GM08714 (cell line): Measurements from ENCODE around the gene TAF6L.
"Not testable (repeated sequence)": the region's sequence is repeated elsewhere in the genome, so short reads cannot be mapped to it uniquely, and the experiment has no call there.

Source experiments
- H3K4me3 ChIP-seq: fragments of 200-500 bp; sonication (Bioruptor generic); 2 replicates; pipeline ENCODE4 v1.5.1; 2014; ENCODE audit warnings: mild to moderate bottlenecking, low read length, inconsistent platforms
- ZNF274 ChIP-seq: IDR thresholded peaks from 2 replicates; pipeline ENCODE4 v1.6.1; 2012; ENCODE audit warnings: mild to moderate bottlenecking, low read depth, low read length

TAF6L gene

DNA sequence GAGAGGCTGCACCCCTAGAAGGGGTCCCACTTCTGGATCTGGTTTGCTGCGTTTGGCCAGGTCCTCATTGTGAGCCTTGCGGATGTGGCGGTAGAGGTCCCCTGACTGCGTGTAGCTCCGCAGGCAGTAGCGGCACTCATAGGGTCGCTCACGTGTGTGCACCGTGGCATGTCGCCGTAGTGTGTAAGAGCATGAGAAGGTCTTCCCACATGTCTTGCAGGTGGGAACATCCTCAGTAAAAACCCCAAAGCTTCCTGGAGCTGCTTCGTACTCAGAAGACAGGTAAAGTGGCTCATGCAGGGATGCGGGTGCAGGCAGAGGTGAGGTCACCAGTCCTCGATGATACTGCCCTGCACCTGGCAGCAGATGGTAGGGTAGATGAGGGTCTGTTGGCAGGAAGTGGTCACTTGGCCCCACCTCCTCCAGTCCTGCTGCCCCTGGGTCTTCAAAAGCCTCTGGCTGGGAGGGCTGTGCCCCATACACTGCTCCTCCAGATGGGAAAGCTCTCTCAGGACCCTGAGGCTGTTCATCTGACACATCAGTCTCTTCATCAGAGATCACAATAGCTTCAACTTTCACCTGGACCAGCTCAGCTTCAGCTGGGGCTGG is 18.9 kb upstream of the TAF6L start:
- no peak for TF ChIP-seq ZNF274
- H3K4me3 ChIP-seq, result no peak overlapping the region

DNA sequence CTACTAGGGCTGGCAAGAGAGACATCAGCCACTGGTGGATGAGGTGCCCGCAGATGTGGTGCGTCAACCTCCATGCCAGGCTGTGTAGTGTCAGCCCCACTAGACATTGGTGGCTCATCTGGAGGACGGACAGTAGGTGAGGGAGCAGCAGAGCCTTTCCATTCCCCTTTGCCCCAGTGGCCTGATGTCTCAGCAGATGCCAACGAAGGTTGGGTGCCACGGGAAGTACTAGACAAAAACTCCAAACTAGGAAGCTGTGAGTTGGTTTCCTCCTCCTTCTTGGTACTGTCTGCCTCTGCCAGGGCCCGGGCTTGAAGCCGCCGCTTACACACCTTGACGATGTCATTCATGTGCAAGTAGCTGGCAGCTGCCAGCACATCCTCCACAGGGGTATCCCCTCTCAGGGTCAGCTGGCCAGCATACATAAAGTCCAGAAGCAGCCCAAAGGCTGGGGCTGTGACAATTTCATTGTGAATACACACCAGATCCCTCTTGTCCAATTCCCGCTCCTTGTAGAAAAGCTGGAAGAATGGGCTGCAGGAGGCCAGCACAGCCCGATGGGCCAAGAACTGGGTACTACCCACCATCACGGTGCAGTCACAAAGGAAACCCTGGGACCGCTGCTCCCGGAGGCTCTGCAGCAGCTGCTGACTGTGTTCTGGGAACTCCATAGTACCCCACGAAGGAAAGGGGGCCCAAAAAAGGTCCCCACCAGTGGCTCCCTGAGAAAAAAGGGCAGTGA is 18.0 kb upstream of the TAF6L start:
- H3K4me3 ChIP-seq, result peak overlapping the region; percentile 49; the same call in 1 of the 2 replicates
- TF ChIP-seq ZNF274, result no peak

DNA sequence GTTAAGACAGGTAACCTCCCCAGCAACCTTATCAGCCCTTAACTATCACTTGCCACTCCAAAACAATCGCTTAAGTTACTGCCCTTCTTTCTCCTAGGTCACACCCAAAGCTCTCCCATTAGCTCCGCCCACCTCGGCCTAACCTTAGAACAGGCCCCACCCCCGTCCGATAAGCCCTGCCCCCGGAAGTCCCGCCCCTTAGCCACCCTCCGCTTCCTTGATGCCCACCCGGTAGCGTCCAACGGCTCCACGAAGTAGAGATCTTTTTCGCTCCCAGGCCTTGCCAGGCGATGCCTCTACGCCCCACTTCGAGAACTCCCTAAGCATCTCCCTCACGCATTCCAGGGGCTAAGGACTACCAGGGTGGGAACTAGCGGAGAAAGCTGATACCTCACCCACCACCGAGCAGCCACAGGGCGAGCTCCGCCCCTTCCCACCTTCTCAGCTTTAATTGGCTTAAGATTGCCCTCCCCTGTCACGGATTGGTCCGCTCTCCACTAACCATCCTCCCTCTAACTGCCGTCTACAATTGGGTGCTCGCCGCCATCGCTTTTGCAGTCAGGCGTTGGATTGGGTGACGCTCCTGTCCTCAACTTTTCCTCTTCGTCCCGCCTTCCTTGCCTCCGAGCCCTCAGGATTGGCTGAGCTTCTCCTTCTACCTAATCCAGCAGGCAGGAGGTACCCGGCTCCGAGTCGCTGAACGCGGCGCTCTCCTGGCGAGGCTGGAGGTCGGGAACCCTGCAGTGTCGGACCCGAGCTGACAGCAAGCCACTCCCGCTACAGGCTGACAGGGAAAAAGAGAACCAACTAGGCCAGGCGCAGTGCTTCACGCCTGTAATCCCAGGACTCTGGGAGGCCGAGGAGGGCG is 17.2 kb upstream of the TAF6L start, which contains the start of gene ZBTB3:
Gene ZBTB3 (minus strand): TSS at position 425 of the 868 bp plus-strand sequence. CDS start 496 bp downstream, outside the sequence.
- H3K4me3 ChIP-seq, result peak within 1 kb of the TSS; percentile 56; the same call in 1 of the 2 replicates
- no peak for TF ChIP-seq ZNF274

DNA sequence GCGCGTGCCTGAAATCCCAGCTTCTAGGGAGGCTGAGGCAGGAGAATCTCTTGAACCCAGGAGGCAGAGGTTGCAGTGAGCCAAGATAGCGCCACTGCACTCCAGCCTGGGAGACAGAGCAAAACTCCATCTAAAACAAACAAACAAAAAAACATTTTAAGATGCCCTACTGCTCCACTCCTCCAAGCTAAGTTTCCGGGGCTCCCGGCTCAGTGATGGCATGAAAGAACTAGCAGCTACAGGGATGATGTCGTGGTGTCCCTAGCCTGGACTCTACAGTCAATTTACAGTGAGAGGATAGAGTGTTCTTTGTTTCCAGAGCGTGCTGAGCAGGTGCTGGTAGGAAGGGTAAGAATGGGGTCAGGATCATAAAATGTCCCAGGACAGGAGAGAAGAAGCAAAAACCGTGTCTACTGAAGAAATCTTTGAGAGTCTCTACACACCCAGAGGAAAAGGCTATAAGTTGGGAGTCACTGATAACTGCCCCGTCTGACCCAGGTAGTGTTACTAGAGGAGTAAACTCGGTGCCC is 16.0 kb upstream of the TAF6L start:
- H3K4me3 ChIP-seq, result no peak overlapping the region
- no peak for TF ChIP-seq ZNF274

DNA sequence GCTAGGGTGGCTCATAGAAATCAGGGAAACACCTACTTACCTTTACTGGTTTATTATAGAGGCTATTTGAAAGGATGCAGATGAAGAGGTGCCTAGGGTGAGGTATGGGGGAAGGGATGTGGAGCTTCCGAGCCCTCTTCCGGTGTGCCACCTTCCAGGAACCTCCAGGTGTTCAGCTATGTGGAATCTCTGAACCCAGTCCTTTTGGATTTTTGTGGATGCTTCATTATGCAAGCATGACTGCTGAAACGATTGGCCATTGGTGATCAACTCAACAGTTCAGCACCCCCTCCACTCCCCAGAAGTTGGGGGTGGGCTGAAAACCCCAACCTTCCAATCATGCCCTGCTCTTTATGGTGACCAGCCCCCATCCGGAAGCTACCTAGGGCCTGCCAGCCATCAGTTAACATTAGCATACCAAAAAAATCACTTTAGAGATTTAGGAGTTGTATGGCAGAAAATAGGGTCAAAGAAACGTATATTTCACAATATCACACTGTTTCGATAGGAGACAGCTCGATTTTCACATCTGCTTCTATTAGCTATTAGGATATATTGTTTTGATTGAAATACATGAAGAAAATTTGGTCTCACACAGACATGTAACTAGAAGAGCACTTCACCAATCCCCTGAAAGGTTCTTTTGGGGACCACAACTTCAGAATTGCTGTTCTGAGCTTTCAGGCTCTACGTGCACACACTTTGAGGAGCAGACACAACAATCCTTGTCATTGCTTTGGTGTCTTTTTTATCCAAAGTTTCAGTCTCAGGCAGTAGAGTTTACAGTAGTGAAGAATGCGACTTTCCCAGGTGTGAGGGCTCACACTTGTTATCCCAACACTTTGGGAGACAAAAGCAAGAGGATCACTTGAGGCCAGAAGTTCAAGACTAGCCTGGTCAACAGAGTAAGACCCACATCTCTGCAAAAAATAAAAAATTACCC is 13.1 kb upstream of the TAF6L start:
- no peak overlapping the region for H3K4me3 ChIP-seq
- TF ChIP-seq ZNF274, result no peak

DNA sequence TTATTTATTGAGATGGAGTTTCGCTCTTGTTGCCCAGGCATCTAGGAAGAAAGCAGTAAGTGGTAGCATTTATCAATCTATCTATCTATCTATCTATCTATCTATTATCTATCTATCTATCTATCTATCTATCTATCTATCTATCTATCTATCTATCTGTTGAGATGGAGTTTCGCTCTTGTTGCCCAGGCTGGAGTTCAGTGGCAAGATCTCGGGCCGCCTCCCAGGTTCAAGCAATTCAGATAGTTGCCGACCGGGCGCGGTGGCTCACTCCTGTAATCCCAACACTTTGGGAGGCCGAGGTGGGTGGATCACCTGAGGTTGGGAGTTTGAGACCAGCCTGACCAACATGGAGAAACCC is 10.3 kb upstream of the TAF6L start:
- not testable (repeated sequence) for H3K4me3 ChIP-seq

DNA sequence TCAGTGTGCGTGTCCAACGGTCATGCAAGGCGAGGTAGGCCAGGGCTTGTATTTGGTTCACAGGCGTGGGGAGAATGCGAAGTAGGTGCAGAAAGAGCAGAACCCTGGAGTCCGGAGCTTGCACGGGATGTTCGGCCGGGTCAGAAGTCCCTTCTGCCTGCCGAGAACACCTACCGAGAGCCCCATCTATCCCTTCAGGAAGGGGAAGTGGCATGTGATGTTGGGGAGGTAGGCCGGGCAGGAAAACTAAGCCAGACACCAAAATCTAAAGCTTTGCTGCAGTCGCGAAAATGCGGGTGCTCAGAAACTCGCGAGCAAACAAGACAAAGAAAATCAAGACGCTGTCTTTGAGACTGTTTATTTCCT is 435 bp upstream of the TAF6L start:
- TF ChIP-seq ZNF274, result no peak
- peak overlapping the region; percentile 89; the same call in 1 of the 2 replicates for H3K4me3 ChIP-seq

DNA sequence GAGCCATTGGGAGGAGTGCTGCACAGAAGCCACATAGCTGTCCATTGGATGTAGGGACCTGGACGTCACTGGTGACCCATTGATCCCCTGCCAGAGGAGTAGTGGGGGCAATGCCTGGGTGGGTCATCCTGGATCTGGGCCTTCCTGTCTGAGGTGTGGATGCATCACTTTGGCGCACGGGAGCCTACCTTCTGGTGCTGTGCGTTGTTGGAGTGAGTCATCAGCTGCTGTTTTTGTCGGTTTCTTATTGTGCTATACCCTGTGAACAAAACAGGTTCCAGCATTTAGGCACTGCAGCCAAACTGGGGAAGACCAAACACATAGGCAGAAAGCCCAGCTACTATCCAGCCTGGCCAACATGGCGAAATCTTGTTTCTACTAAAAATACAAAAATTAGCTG is 3.2 kb downstream of the TAF6L start:
- no peak for TF ChIP-seq ZNF274
- H3K4me3 ChIP-seq, result no peak overlapping the region

DNA sequence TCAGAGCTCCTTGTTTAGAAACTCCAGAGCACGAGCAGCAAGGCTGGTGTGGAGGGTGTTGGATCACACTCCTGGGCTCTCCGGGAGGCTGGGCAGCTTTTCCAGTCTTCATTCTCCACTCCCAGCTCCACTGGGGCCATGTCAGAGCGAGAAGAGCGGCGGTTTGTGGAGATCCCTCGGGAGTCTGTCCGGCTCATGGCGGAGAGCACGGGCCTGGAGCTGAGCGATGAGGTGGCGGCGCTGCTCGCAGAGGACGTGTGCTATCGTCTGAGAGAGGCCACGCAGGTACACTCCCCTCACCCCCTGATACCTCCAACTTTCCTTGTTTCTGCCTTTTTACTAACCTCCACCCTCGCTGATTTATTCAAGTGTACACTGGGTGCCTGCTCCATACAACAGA is 4.5 kb downstream of the TAF6L start:
- H3K4me3 ChIP-seq, result no peak overlapping the region
- no peak for TF ChIP-seq ZNF274

DNA sequence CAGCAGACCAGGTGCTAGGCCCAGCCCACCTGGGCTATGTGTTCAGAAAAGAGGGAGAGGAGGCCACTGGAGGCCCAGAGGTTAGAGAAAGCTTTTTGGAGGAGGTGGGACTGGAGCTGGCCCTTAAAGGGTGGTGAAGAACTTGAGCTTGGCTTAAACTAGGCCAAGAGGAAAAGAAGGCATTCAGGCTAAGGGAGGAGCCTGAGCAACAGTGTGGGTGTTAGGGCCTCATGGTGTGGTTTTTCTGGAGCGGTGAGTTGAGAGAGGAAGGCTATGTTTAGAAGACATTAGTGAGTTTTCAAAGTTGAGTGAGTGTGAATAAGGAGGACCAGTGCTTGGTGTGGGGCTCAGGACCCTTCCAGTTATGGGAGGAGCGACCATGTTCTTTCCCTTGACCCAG is 6.2 kb downstream of the TAF6L start:
- H3K4me3 ChIP-seq, result no peak overlapping the region
- no peak for TF ChIP-seq ZNF274

DNA sequence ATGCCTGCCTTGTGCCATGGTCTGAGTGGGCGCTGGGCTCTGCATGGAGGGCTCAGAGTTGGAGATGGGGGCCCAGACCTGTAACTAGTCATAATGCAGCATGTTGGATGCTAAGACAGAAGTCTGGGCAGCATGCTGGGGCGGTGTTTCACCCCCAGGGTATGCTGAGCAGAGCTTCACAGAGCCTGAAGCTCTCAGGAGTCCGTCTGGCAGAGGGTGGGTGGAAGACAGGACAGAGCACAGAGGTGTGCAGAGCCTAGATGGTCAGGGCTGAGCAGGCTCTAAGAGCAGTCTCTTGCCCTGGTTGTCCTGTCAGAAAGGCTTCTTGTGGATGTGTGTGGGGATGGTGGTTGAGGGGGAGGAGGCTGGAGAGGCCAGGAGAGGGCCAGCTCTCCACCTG is 7.2 kb downstream of the TAF6L start:
- no peak for TF ChIP-seq ZNF274
- no peak overlapping the region for H3K4me3 ChIP-seq

DNA sequence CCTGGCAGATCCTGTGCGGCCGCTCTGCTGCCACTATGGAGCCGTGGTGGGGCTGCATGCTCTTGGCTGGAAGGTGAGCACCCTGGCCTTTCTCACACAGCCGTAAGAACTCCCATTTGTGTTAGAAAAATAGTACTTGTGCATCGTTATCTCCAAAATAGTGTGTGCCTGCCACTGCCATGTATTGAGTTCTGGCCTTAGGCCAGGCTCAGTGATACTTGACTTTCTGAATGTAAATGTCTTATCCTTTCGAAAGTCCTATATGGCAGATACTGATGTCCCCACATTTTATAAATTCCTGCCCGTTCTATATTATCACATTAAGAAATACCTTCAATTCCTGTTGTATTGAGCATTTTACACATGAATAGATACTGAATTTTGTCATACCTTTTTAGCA is 11.6 kb downstream of the TAF6L start:
- H3K4me3 ChIP-seq, result no peak overlapping the region
- no peak for TF ChIP-seq ZNF274

DNA sequence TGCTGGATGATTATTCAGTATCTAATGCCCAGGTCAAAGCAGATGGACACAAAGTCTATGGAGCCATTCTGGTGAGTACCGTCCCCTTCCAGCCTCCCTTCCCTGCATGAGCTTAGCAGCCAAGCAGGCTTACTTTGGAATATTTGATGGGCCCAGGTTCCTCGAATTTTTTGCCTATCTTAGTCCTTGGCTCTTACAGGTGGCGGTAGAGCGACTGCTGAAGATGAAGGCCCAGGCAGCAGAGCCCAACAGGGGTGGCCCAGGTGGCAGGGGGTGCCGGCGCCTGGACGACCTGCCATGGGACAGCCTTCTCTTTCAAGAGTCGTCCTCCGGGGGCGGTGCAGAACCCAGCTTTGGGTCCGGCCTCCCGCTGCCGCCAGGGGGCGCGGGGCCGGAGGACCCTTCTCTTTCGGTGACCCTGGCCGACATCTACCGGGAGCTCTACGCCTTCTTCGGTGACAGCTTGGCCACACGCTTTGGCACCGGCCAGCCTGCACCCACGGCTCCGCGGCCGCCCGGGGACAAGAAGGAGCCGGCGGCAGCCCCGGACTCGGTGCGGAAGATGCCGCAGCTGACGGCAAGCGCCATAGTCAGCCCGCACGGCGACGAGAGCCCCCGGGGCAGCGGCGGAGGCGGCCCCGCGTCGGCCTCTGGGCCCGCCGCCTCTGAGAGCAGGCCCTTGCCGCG is 15.3 kb downstream of the TAF6L start:
- TF ChIP-seq ZNF274, result no peak
- peak overlapping the region; percentile 69 for H3K4me3 ChIP-seq
